HepG2 (cell line): ENCODE results near the gene EPS8L1. TPM values are rescaled to one million over a fixed set of nuclear protein-coding genes. Genes with fewer than 3 reads are reported as not detected.

Experiments used
- ELF4 ChIP-seq: sonication (generic); formaldehyde crosslinking; IDR thresholded peaks from 2 replicates; pipeline ENCODE4 v1.5.0; 2020; ENCODE audit warnings: missing genetic modification reagents, mild to moderate bottlenecking, moderate library complexity, borderline replicate concordance
- HHEX ChIP-seq: IDR thresholded peaks from 2 replicates; pipeline ENCODE4 v1.6.1; 2016; ENCODE audit warnings: control low read depth
- IRF2 ChIP-seq: IDR thresholded peaks from 2 replicates; pipeline ENCODE4 v1.6.1; 2018; ENCODE audit warnings: missing genetic modification reagents, missing compliant biosample characterization
- KLF15 ChIP-seq: sonication (generic); formaldehyde crosslinking; IDR thresholded peaks from 2 replicates; pipeline ENCODE4 v1.8.1; 2023; ENCODE audit warnings: borderline replicate concordance, mild to moderate bottlenecking, inconsistent platforms, missing genetic modification reagents, mixed read lengths
- ONECUT2 ChIP-seq: sonication (generic); formaldehyde crosslinking; IDR thresholded peaks from 2 replicates; pipeline ENCODE4 v1.4.0; 2020; ENCODE audit warnings: missing genetic modification reagents
- PCBP1 ChIP-seq: fragments of 200-400 bp; formaldehyde crosslinking; IDR thresholded peaks from 2 replicates; pipeline ENCODE4 v1.6.1; 2017; ENCODE audit warnings: mild to moderate bottlenecking, low read depth, low read length, borderline replicate concordance
- PLRG1 ChIP-seq: fragments of 450-650 bp; conservative IDR thresholded peaks from 2 replicates; pipeline ENCODE4 v1.6.1; 2016
- SMARCE1 ChIP-seq: fragments of 450-650 bp; IDR thresholded peaks from 2 replicates; pipeline ENCODE4 v1.6.1; 2017; ENCODE audit warnings: borderline replicate concordance
- TOPORS ChIP-seq: sonication (generic); formaldehyde crosslinking; IDR thresholded peaks from 2 replicates; pipeline ENCODE4 v1.8.0; 2023; ENCODE audit warnings: mild to moderate bottlenecking, missing genetic modification reagents
- ZC3H13 ChIP-seq: sonication (generic); formaldehyde crosslinking; IDR thresholded peaks from 2 replicates; pipeline ENCODE4 v1.8.1; 2023; ENCODE audit warnings: mild to moderate bottlenecking, missing genetic modification reagents, moderate library complexity
- ZFP37 ChIP-seq: sonication (generic); formaldehyde crosslinking; IDR thresholded peaks from 2 replicates; pipeline ENCODE4 v1.4.0; 2020; ENCODE audit warnings: missing genetic modification reagents, borderline replicate concordance
- ZIK1 ChIP-seq: sonication (generic); formaldehyde crosslinking; IDR thresholded peaks from 2 replicates; pipeline ENCODE4 v1.5.0; 2020; ENCODE audit warnings: mild to moderate bottlenecking, low read depth, missing genetic modification reagents, borderline replicate concordance
- ZNF446 ChIP-seq: sonication (generic); formaldehyde crosslinking; IDR thresholded peaks from 2 replicates; pipeline ENCODE4 v1.5.0; 2020; ENCODE audit warnings: mild to moderate bottlenecking, missing genetic modification reagents
- ZSCAN31 ChIP-seq: sonication (generic); formaldehyde crosslinking; IDR thresholded peaks from 2 replicates; pipeline ENCODE4 v1.5.0; 2020; ENCODE audit warnings: low read depth, mild to moderate bottlenecking, missing genetic modification reagents
- polyA plus RNA-seq, 8 experiments: library from polyadenylated mRNA; depleted of rRNA in 3 of 8; stranded (reverse) in 7 of 8; unstranded in 1 of 8; fragments of >200 nt; fragmentation: Illumina TruSeq in 4 of 8; extraction: Trizol in 4 of 8; gene quantifications; 2 replicates each; pipeline versions ENCODE4 v1.2.1 to v1.2.3, GENCODE V29; 2011 to 2016; ENCODE audit warnings: low read depth in 4 of 8, missing spikeins in 1 of 8, mixed read lengths in 1 of 8; ENCODE audit not compliant: insufficient read depth in 1 of 8
- total RNA-seq, 5 experiments: library from RNA; depleted of rRNA; stranded (reverse); fragments of >200 nt; fragmentation: Illumina TruSeq; extraction: Trizol; gene quantifications; 2 replicates each; pipeline ENCODE4 v1.2.3, GENCODE V29; 2016; ENCODE audit warnings: low read depth in 1 of 5
- TF ChIP-seq, protein P1 (sequence below): sonication (generic); formaldehyde crosslinking; IDR thresholded peaks from 2 replicates; pipeline ENCODE4 v1.4.0; 2020; ENCODE audit warnings: low read depth, mild to moderate bottlenecking, missing genetic modification reagents
- TF ChIP-seq, protein P2 (sequence below): sonication (generic); formaldehyde crosslinking; IDR thresholded peaks from 2 replicates; pipeline ENCODE4 v1.4.0; 2020; ENCODE audit warnings: mild to moderate bottlenecking, missing genetic modification reagents
- TF ChIP-seq, protein P3 (sequence below): IDR thresholded peaks from 2 replicates; pipeline ENCODE4 v1.6.1; 2018; ENCODE audit warnings: missing genetic modification reagents
- TF ChIP-seq, protein P4 (sequence below): sonication (generic); formaldehyde crosslinking; IDR thresholded peaks from 2 replicates; pipeline ENCODE4 v1.8.0; 2022; ENCODE audit warnings: low read depth, missing genetic modification reagents
- TF ChIP-seq, protein P5 (sequence below): sonication (generic); formaldehyde crosslinking; IDR thresholded peaks from 2 replicates; pipeline ENCODE4 v1.5.0; 2020; ENCODE audit warnings: mild to moderate bottlenecking, missing genetic modification reagents
- TF ChIP-seq, protein P6 (sequence below): conservative IDR thresholded peaks from 2 replicates; pipeline ENCODE4 v1.6.1; 2018; ENCODE audit warnings: missing genetic modification reagents

The EPS8L1 gene
- total and polyA plus RNA-seq, 2 of the 13 experiments (the other 11 are each of a cell fraction or from before 2014, with no cell fraction given): 3.0 to 6.3 TPM

DNA sequence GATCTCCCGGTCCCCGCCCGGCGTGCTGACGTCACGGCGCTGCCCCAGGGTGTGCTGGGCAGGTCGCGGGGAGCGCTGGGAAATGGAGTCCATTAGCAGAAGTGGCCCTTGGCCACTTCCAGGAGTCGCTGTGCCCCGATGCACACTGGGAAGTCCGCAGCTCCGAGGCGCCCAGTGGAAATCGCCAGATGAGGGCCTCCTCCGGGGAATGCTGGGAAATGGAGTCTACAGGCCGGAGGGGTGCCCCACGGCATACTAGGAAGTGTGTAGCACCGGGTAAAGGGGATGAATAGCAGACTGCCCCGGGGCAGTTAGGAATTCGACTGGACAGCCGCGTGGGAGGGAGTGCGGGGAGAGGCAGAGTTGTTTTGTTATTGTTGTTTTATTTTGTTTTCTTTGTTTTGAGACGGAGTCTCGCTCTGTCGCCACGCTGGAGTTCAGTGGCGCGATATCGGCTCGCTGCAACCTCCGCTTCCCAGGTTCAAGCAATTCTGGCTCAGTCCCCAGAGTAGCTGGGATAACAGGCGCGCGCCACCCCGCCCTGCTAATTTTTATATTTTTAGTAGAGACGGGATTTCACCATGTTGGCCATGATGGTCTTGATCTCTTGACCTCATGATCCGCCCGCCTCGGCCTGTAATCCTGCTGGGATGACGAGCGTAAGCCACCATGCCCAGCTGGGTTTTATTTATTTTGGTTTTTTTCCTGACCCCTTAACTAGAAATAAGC lies 42.2 kb downstream of the EPS8L1 start (continued):
- TF ChIP-seq PLRG1 (no peak), KLF15 (CRISPR knock-in tag) (no peak), ZNF446 (no peak), TOPORS (CRISPR knock-in tag) (no peak; the same call in 1 of the 2 replicates), ZIK1 (CRISPR knock-in tag) (no peak), ZC3H13 (CRISPR knock-in tag) (no peak), SMARCE1 (no peak), ZSCAN31 (CRISPR knock-in tag) (peak; percentile 84; the same call in 1 of the 2 replicates), HHEX (CRISPR knock-in tag) (no peak), ZFP37 (no peak), ELF4 (CRISPR knock-in tag) (0 out of 2 replicates have a peak, but pooled peaks have one; percentile 30), PCBP1 (0 out of 2 replicates have a peak, but pooled peaks have one; percentile 39), IRF2 (peak; percentile 95), ONECUT2 (CRISPR knock-in tag) (no peak)
- TF ChIP-seq, protein P1, sequence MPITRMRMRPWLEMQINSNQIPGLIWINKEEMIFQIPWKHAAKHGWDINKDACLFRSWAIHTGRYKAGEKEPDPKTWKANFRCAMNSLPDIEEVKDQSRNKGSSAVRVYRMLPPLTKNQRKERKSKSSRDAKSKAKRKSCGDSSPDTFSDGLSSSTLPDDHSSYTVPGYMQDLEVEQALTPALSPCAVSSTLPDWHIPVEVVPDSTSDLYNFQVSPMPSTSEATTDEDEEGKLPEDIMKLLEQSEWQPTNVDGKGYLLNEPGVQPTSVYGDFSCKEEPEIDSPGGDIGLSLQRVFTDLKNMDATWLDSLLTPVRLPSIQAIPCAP: no peak
- TF ChIP-seq, protein P2, sequence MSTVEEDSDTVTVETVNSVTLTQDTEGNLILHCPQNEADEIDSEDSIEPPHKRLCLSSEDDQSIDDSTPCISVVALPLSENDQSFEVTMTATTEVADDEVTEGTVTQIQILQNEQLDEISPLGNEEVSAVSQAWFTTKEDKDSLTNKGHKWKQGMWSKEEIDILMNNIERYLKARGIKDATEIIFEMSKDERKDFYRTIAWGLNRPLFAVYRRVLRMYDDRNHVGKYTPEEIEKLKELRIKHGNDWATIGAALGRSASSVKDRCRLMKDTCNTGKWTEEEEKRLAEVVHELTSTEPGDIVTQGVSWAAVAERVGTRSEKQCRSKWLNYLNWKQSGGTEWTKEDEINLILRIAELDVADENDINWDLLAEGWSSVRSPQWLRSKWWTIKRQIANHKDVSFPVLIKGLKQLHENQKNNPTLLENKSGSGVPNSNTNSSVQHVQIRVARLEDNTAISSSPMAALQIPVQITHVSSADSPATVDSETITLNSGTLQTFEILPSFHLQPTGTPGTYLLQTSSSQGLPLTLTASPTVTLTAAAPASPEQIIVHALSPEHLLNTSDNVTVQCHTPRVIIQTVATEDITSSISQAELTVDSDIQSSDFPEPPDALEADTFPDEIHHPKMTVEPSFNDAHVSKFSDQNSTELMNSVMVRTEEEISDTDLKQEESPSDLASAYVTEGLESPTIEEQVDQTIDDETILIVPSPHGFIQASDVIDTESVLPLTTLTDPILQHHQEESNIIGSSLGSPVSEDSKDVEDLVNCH: no peak
- TF ChIP-seq, protein P3, sequence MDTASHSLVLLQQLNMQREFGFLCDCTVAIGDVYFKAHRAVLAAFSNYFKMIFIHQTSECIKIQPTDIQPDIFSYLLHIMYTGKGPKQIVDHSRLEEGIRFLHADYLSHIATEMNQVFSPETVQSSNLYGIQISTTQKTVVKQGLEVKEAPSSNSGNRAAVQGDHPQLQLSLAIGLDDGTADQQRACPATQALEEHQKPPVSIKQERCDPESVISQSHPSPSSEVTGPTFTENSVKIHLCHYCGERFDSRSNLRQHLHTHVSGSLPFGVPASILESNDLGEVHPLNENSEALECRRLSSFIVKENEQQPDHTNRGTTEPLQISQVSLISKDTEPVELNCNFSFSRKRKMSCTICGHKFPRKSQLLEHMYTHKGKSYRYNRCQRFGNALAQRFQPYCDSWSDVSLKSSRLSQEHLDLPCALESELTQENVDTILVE: peak; percentile 89
- TF ChIP-seq, protein P4, sequence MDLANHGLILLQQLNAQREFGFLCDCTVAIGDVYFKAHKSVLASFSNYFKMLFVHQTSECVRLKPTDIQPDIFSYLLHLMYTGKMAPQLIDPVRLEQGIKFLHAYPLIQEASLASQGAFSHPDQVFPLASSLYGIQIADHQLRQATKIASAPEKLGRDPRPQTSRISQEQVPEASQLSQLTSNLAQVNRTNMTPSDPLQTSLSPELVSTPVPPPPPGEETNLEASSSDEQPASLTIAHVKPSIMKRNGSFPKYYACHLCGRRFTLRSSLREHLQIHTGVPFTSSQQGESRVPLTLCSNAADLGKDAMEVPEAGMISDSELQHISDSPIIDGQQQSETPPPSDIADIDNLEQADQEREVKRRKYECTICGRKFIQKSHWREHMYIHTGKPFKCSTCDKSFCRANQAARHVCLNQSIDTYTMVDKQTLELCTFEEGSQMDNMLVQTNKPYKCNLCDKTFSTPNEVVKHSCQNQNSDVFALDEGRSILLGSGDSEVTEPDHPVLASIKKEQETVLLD (CRISPR knock-in tag): peak; percentile 87
- TF ChIP-seq, protein P5, sequence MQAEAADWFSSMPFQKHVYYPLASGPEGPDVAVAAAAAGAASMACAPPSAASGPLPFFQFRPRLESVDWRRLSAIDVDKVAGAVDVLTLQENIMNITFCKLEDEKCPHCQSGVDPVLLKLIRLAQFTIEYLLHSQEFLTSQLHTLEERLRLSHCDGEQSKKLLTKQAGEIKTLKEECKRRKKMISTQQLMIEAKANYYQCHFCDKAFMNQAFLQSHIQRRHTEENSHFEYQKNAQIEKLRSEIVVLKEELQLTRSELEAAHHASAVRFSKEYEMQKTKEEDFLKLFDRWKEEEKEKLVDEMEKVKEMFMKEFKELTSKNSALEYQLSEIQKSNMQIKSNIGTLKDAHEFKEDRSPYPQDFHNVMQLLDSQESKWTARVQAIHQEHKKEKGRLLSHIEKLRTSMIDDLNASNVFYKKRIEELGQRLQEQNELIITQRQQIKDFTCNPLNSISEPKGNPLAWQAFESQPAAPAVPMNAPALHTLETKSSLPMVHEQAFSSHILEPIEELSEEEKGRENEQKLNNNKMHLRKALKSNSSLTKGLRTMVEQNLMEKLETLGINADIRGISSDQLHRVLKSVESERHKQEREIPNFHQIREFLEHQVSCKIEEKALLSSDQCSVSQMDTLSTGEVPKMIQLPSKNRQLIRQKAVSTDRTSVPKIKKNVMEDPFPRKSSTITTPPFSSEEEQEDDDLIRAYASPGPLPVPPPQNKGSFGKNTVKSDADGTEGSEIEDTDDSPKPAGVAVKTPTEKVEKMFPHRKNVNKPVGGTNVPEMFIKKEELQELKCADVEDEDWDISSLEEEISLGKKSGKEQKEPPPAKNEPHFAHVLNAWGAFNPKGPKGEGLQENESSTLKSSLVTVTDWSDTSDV (CRISPR knock-in tag): no peak
- TF ChIP-seq, protein P6, sequence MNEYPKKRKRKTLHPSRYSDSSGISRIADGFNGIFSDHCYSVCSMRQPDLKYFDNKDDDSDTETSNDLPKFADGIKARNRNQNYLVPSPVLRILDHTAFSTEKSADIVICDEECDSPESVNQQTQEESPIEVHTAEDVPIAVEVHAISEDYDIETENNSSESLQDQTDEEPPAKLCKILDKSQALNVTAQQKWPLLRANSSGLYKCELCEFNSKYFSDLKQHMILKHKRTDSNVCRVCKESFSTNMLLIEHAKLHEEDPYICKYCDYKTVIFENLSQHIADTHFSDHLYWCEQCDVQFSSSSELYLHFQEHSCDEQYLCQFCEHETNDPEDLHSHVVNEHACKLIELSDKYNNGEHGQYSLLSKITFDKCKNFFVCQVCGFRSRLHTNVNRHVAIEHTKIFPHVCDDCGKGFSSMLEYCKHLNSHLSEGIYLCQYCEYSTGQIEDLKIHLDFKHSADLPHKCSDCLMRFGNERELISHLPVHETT (CRISPR knock-in tag): peak; percentile 88; the same call in 1 of the 2 replicates
